ENCODE measurements around the gene CHRNA10.

The CHRNA10 gene

GRCh38 chr11:3627291-3627690 is 43.9 kb downstream of the CHRNA10 start:
- no peak for DNase-seq

- DNase-seq = peak; percentile 75 to 88 (median 85)
Measured at GRCh38 chr11:3626250-3626960, 44.8 kb downstream of the CHRNA10 start.

- no peak for DNase-seq
Measured at GRCh38 chr11:3623767-3624458, 47.3 kb downstream of the CHRNA10 start.

GRCh38 chr11:3623121-3623520 is 48.1 kb downstream of the CHRNA10 start:
- no peak for DNase-seq

- no peak for DNase-seq
Measured at GRCh38 chr11:3622521-3622920, 48.7 kb downstream of the CHRNA10 start.

- DNase-seq = no peak
Measured at GRCh38 chr11:3617990-3618389, 53.2 kb downstream of the CHRNA10 start.

- no peak for DNase-seq
Measured at GRCh38 chr11:3616721-3617460, 54.3 kb downstream of the CHRNA10 start.

- DNase-seq = no peak
Measured at GRCh38 chr11:3615998-3616397, 55.2 kb downstream of the CHRNA10 start.

All from suppressor macrophage (primary cell).